ENCODE measurements around the gene DLEC1.

DLEC1 gene

DNA sequence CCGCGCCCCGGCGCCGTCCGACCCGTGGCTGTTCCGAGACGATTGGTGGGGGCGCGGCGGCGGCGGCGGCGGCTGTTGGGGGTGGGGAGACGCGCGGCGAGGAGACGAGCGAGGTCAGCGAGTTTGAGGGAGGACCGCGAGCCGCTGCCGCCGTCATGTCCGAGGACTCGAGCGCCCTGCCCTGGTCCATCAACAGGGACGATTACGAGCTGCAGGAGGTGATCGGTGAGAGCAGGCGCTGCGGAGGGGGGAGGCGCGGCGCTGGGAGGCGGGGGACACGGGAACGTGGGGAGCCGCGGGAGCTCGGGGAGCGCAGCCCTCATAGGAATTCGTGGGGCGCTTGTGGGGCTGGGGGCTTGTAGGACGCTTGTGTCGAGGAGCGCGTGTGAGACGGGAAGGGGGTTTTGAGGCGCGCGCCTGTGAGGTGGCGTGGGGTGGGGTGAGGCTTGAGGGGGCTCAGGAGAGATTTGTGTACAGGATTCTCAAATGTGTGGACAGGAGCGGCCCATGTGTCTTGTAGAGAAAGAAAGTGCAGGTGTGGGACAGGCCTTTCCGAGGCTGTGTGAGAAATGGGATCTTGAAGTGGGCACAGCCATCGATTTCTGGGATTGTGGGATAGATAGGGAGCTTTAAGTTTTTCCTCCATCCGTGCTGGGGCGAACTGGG is 126.8 kb downstream of the DLEC1 start:
- DNase-seq = no peak

DNA sequence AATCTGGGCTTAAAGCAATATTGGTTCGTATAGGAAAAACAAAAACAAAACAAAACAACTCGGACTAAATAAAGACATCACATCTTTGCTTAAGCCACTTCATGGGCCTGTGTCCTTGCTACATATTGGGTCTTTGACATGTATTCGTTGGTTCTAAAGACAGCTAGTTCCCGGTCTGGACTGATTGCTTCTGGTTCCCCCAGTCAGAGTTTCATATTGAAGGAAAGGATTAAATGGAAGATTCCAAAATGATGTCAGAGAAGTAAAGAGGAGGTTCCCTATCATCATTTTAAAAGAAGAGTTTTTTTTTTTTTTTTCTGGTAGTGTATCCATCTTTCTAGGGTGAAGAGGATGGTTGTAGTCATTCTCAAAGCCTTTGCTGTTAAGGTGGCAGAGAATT is 128.6 kb downstream of the DLEC1 start:
- DNase-seq = no peak

DNA sequence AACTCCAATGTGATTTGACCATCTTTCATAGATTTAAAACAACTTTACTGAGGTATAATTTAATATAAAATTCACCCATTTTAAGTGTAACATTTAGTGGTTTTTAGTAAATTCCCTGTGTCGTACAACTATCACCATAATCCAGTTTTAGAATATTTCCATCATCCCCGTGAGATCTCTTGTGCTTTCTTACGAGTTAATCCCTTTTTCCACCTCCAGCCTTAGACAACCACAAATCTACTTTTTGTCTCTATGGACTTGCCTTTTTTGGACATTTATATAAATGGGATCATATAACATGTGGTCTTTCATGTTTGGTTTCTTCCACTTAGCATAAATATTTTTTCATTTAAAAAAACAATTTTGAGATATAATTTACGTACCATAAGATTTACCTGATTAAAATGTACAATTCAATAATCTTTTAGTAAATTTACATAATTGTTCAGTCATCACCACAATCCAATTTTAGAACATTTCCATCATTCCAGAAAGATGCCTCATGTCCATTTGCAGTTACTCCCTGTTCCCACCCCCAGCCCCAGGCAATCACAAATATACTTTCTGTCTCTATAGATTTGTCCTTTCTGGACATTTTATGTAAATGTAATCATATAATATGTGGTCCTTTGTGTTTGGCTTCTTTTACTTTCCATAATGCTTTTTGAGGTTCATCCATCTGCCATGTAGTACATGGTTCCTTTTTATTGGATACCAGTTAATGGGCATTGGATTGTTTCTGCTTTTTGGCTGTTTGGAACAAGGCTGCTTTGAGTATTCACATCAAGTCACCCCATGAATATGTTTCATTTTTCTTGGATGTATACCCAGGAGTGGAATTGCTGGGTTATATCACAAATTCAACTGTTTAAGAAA is 129.4 kb downstream of the DLEC1 start:
- no peak for DNase-seq

DNA sequence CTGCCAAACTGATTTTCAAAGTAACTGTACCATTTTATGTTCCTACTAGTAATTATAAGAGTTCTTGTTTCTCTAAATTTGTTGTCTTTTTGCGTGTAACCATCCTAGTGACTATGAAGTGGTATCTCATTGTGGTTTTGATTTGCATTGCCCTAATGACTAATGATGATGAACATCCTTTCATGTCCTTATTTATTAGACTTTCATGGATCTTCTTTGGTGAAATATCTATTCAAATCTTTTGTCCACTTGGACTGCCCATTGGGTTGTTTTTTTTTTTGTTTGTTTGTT is 130.0 kb downstream of the DLEC1 start:
- DNase-seq = no peak

DNA sequence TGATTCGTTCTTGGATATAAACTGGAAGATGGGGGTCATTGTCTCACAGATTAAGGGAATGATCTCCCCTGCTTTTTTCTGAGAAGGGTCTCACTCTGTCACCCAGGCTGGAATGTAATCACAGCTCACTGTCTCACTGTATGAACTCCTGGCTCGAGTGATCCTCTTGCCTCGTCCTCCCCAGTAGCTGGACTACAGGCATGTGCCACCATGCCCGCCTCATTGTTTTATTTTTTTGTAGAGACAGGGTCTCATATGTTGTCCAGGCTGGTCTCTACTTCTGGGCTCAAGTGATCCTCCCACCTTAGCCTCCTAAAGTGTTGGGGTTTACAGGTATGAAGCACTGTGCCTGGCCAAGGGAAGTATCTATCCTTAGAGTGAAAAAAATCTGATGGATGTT is 131.7 kb downstream of the DLEC1 start:
- no peak for DNase-seq

DNA sequence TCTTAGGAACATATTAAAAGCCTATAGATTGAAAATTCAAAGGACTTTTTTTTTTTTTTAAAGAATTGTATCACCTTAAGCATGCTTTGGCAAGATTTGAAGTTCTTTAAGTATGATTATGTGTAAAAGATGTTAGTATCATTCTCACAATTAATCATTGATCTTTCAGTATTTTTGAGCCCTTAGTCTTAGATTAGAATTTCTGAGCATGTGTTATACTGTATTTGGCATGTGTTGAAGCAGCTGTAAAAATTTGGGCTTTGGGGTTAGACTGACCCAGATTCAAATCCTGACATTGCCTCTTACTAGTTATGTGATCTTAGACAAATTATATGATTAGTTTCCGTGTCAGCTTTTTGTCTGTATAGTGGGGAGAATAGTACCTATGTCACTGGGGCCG is 132.6 kb downstream of the DLEC1 start:
- DNase-seq = no peak

All from NCI-H2107 (cell line).